GM06990 (cell line): ENCODE results near the gene KCTD3.

ENCODE experiments used
- DNase-seq: peaks from one replicate; pipeline ENCODE4 v3.0.0-alpha.2; 2011; ENCODE audit not compliant: insufficient read length; ENCODE audit errors: extremely low read depth
- H3K27me3 ChIP-seq: replicated peaks from 2 replicates; pipeline ENCODE4 v1.6.0; 2011; ENCODE audit warnings: low read length; ENCODE audit not compliant: control insufficient read depth, insufficient read depth
- H3K36me3 ChIP-seq: 2 replicates; pipeline ENCODE4 v1.5.1; 2011; ENCODE audit warnings: low read length; ENCODE audit not compliant: control insufficient read depth, insufficient read depth
- H3K4me3 ChIP-seq: replicated peaks from 2 replicates; pipeline ENCODE4 v1.5.1; 2011; ENCODE audit warnings: low read depth, mild to moderate bottlenecking, control low read depth, low read length
- TF ChIP-seq, protein P1 (sequence below): IDR thresholded peaks from 2 replicates; pipeline ENCODE4 v1.5.1; 2011; ENCODE audit warnings: low read length, control low read depth, mild to moderate bottlenecking, inconsistent platforms; ENCODE audit not compliant: insufficient read depth, poor library complexity, severe bottlenecking

Gene KCTD3

DNA sequence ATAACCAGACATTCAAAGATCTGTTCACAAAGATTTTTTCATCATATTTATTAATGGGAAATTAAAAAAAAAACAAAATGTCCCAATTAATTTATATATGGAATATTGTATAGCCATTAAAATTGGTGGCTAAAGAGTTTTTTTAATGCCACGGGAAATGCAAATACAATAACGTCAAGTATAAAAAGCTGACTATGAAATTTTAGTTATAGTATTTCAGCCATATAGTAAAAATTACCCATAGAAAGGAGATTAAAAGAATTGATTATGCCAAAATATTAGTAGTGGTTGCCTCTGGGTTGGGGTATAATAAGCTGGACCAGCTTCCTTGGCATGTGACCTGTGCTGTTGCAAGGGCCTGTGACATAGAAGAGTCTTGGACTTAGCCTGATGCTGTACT lies 78.8 kb downstream of the KCTD3 start:
- no peak overlapping the region for H3K4me3 ChIP-seq
- no peak for DNase-seq
- TF ChIP-seq, protein P1, sequence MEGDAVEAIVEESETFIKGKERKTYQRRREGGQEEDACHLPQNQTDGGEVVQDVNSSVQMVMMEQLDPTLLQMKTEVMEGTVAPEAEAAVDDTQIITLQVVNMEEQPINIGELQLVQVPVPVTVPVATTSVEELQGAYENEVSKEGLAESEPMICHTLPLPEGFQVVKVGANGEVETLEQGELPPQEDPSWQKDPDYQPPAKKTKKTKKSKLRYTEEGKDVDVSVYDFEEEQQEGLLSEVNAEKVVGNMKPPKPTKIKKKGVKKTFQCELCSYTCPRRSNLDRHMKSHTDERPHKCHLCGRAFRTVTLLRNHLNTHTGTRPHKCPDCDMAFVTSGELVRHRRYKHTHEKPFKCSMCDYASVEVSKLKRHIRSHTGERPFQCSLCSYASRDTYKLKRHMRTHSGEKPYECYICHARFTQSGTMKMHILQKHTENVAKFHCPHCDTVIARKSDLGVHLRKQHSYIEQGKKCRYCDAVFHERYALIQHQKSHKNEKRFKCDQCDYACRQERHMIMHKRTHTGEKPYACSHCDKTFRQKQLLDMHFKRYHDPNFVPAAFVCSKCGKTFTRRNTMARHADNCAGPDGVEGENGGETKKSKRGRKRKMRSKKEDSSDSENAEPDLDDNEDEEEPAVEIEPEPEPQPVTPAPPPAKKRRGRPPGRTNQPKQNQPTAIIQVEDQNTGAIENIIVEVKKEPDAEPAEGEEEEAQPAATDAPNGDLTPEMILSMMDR = no peak

GRCh38 chr1:215647738-215648137 lies 80.6 kb downstream of the KCTD3 start:
- no peaks in the 10 kb centered on the region for H3K36me3 ChIP-seq
- no peaks in the 10 kb centered on the region for H3K27me3 ChIP-seq
- no peak overlapping the region for H3K4me3 ChIP-seq
- TF ChIP-seq, protein P1 = no peak
- DNase-seq = no peak

More for the DNA sequence above, 78.8 kb downstream of the KCTD3 start:
- no peaks in the 10 kb centered on the region for H3K27me3 ChIP-seq
- H3K36me3 ChIP-seq = no peaks in the 10 kb centered on the region

GRCh38 chr1:215648957-215649356 lies 81.9 kb downstream of the KCTD3 start:
- TF ChIP-seq, protein P1 = no peak
- Histone ChIP-seq H3K36me3 (no peaks in the 10 kb centered on the region), H3K27me3 (no peaks in the 10 kb centered on the region), H3K4me3 (no peak overlapping the region)
- no peak for DNase-seq

- Histone ChIP-seq H3K27me3 (no peaks in the 10 kb centered on the region), H3K4me3 (no peak overlapping the region), H3K36me3 (no peaks in the 10 kb centered on the region)
- TF ChIP-seq, protein P1 = no peak
- DNase-seq = no peak
Observed at GRCh38 chr1:215650446-215651149, 83.5 kb downstream of the KCTD3 start.

GRCh38 chr1:215651867-215652266 lies 84.8 kb downstream of the KCTD3 start:
- Histone ChIP-seq H3K36me3 (no peaks in the 10 kb centered on the region), H3K27me3 (no peaks in the 10 kb centered on the region), H3K4me3 (no peak overlapping the region)
- TF ChIP-seq, protein P1 = no peak
- DNase-seq = no peak

- TF ChIP-seq, protein P1 = no peak
- H3K36me3 ChIP-seq = no peaks in the 10 kb centered on the region
- no peak overlapping the region for H3K4me3 ChIP-seq
Observed at GRCh38 chr1:215652371-215652770, 85.3 kb downstream of the KCTD3 start.

More at GRCh38 chr1:215652371-215652770, 85.3 kb downstream of the KCTD3 start:
- DNase-seq = no peak
- no peaks in the 10 kb centered on the region for H3K27me3 ChIP-seq
